ENCODE data around the gene HOXD3.

HOXD3 gene

DNA sequence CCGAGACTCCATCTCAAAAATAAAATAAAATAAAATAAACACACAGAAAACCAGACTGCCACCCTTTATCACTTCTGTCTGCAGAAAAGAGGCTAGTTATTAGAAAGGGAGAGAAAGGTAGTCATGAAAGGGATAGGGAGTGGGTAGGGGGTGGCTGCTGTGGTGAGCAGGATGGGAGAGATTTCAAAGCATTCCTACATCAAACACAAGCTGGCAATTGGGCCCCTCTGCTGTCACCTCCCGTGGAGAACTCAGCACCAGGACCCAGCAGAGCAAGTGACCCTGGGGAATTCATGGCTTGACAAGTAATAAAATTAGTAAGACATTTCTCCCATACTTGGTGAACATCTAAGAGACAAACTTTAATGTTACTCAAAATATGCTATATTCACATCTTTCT, 27.6 kb downstream of the HOXD3 start:
- DNase-seq = no peak

DNA sequence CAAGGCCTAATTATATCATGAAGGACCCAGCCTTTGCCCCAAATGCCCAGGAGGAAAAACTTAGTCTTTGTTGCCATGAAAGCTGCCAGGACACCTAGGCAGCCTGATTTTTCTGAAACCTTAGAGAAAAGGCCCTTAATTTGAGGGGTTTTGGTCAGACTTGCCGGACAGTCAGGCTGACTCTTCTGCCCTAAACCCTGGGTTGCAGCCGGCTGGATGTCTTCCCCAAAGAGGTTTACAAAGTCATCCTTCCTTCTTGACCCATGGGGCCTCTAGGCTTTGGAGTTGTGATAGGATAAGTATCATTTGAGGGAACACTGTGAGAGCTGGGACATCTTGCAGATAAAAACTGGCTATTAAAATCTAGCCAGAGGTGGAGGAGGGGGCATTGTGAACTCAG, 28.9 kb downstream of the HOXD3 start:
- no peak for DNase-seq

DNA sequence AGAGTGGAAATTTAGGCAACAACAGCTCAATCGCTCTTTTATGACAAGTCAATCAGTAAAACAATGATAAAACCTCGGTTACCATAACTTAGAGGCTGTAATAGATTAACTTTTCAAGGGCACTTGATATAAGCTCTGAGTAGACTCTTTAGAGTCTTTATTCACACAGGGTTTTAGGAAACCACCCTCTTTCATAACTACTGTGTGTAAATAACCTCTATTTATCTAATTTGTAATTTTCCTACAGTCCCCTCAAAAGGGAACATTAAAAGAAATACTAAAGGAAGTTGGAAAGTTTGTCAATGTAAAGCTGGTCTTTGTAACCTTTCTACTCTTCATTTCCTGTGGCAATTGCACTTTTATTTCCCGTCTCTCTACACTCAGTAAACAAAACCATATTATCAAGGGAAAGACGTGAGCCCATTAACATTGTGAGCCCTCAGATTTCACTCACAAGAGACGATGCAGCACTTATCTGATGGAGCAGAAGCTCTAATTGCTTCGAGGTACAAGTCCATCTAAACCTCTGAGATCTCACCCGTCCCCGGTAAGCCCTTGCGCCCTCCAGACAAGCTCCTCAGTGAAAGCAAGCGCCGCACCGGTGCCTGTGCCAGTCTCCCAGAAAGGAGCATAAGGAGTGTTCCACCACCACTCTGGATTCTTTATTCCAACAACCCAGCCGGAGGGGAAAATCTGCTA, 30.2 kb downstream of the HOXD3 start:
- no peak for DNase-seq

GRCh38 chr2:176187899-176188773, 31.0 kb downstream of the HOXD3 start, which contains the start of gene HOXD1:
TSS of gene HOXD1 (plus strand) at chr2:176188668. CDS start at chr2:176188802, 134 bp downstream.
- DNase-seq = no peak

DNA sequence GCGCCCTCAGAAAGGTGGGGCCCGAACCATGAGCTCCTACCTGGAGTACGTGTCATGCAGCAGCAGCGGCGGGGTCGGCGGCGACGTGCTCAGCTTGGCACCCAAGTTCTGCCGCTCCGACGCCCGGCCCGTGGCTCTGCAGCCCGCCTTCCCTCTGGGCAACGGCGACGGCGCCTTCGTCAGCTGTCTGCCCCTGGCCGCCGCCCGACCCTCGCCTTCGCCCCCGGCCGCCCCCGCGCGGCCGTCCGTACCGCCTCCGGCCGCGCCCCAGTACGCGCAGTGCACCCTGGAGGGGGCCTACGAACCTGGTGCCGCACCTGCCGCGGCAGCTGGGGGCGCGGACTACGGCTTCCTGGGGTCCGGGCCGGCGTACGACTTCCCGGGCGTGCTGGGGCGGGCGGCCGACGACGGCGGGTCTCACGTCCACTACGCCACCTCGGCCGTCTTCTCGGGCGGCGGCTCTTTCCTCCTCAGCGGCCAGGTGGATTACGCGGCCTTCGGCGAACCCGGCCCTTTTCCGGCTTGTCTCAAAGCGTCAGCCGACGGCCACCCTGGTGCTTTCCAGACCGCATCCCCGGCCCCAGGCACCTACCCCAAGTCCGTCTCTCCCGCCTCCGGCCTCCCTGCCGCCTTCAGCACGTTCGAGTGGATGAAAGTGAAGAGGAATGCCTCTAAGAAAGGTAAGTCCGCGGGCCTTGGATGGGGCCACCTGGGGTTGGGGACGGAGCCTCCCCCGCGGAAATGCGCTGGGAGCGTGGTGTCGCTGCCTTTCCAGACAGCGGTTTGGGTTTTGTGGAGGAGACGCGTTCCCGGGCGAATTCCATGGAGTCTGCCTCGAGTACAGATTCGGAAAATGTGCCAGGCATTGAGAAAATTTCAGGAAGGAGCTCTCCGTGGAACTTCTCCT, 31.9 kb downstream of the HOXD3 start:
- DNase-seq = no peak

GRCh38 chr2:176189681-176190641, 32.9 kb downstream of the HOXD3 start:
- DNase-seq = no peak

GRCh38 chr2:176192351-176192750, 35.2 kb downstream of the HOXD3 start:
- no peak for DNase-seq

- no peak for DNase-seq
Measured at GRCh38 chr2:176193048-176193447, 35.9 kb downstream of the HOXD3 start.

DNA sequence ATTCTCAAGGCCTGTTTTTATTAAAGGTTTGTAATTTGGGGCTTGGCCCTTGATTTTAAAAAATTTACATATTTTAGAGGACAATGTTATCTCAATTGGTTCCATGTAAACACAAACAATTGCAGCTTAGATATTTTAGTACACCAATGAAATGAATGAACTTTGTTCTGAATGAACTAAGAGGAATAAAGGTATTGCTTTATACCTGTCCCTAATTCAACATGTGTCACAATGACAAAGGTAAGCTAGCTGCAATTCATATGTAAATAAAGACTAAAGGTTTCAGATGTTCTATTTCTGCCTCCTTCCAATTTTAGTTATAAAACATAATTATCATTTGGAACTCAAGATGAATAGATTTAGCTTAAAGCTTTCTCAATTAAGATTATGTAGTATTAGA, 42.8 kb downstream of the HOXD3 start:
- no peak for DNase-seq

DNA sequence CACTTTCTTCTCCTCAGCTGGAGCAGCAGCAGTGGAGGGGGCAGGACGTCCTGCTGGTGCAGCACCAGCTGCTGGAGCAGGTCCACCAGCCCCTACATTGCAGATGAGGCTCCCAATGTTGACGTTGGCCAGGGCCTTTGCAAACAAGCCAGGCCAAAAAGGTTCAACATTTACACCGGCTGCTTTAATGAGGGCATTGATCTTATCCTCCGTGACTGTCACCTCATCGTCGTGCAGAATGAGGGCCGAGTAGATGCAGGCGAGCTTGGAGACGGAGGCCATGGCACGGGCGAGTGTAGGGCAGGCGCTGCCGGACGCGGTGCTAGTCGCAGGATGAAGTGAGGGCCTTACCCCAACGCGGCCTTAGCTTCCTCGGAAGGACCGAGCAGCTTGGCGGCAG, 43.9 kb downstream of the HOXD3 start:
- DNase-seq = no peak

GRCh38 chr2:176202491-176202890, 45.4 kb downstream of the HOXD3 start:
- no peak for DNase-seq

DNA sequence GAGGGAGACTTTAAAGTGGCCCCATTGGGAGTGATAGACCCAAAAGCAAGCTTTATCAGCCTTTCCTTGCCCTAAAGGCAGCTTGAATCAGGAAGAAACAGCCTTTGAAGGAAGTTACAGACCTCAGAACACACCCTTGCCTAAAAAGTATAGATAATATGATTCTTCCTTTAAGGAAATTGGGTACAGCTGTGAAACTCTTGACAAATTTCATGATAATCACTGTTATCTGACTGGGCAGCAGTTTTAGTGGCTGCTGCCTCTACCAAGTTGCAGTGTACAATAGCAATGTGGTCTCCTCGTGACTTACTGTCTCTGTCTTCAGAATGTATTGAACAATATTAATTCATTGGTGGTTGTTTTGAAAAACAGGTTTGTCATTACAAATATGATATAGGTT, 48.0 kb downstream of the HOXD3 start:
- no peak for DNase-seq

DNA sequence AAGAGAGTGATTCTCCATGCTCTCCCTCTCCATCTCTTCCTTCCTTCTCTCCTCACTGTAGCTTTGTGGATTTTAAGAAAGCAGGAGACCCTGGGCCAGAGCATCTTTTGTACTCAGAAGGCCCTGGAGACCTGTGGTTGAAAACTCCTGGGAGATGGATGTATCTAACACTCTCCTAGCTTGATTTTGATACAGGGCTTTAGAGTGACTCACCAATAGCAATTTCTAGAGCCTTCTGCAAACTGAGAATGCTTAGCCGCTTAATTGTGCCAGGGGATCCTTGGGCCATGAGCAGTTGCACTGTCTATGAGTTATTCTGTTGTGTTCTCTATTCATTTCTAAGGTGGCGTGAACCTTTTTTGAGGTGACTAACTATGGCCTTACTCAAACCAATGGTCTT, 49.0 kb downstream of the HOXD3 start:
- peak; percentile 13 for DNase-seq

GRCh38 chr2:176206682-176207081, 49.6 kb downstream of the HOXD3 start:
- DNase-seq = peak; percentile 68

DNA sequence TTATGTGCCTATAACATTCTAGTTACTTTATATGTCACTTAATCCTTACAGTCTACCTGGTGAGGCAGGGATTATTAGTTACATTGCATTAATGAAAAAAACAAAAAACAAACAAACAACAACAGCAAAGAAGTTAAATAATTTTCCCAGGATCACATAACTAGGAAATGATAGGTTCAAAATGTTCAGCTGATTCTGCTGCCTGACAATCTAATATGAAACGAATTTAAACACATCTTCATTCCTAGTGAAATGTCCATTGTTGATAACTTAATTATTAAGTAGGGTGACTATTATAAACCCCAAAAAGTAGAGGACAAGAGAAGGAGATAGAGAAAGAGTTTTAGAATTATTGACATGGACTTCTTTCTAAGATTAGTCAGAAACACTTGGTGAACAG, 54.0 kb downstream of the HOXD3 start:
- DNase-seq = no peak

DNA sequence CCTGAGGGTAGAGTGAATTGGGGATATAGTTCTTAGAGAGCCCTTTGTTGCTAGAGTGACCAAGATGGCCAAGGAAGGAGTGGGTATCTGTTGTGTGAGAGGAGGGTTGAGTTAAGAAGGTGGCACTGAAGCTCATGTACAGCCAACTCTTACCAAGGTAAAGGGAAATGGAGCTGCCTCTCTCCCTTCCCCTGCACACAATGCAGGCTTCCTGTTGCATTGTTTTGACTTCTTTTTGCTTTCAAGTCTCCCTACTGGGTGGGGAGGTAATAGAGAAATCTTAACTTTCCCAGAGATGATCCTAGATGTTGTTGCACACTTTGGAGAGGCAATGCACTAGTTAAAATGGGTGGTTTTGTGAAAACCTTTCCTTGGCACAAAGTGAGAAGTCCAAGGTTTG, 55.2 kb downstream of the HOXD3 start:
- no peak for DNase-seq

- no peak for DNase-seq
Measured at GRCh38 chr2:176213406-176213805, 56.3 kb downstream of the HOXD3 start.
